ENCODE results near the gene LRPAP1. TPM values are rescaled to one million over a fixed set of nuclear protein-coding genes. Genes with fewer than 3 reads are reported as not detected.

Gene LRPAP1
- total and polyA plus RNA-seq, 2 experiments from 2014 or later = 63.0 to 82.5 TPM

GRCh38 chr4:3478446-3479357 is 53.5 kb downstream of the LRPAP1 start (continued):
- no peak for TF ChIP-seq ZNF462 (CRISPR knock-in tag; IDR thresholded peaks at IDR 0.05)
- TF ChIP-seq CTCF (conservative IDR thresholded peaks at IDR 0.05; ENCODE audit: low read depth in 2 of 2) = no peak

GRCh38 chr4:3477750-3478430 is 54.3 kb downstream of the LRPAP1 start:
- Mint-ChIP-seq H3K4me1 (peaks cover 17% of the 10 kb centered on the region), H3K9me3 (no peaks in the 10 kb centered on the region), H3K27me3 (ENCODE audit: insufficient read depth, low read depth, poor library complexity) (peaks cover 71% of the 10 kb centered on the region), H3K36me3 (ENCODE audit: low read depth) (no peaks in the 10 kb centered on the region), H3K4me3 (no peak overlapping the region), H3K27ac (no peak overlapping the region)
- H4K20me1 ChIP-seq (replicated peaks; ENCODE audit: insufficient read depth) = no peaks in the 10 kb centered on the region; the same call in 1 of the 2 replicates
- peaks cover 53% of the 10 kb centered on the region for H3K27me3 ChIP-seq (ENCODE audit: insufficient read depth)
- H3F3A ChIP-seq (replicated peaks; ENCODE audit: low read depth) = peaks cover 4% of the 10 kb centered on the region; the same call in 1 of the 2 replicates
- DNase-seq (ENCODE audit: low spot score) (no peak), ATAC-seq (no peak)
- H3K27ac ChIP-seq (ENCODE audit: low read depth) = no peak overlapping the region
- H3K4me3 ChIP-seq = no peak overlapping the region
- TF ChIP-seq REST (IDR thresholded peaks at IDR 0.05; ENCODE audit: unreplicated experiment) (no peak), ZNF331 (CRISPR knock-in tag; IDR thresholded peaks at IDR 0.05; ENCODE audit: low read depth) (no peak), POLR2AphosphoS5 (IDR thresholded peaks at IDR 0.05; ENCODE audit: low read depth) (no peak), EZH2phosphoT487 (IDR thresholded peaks at IDR 0.05; ENCODE audit: unreplicated experiment) (no peak), EZH2 (IDR thresholded peaks at IDR 0.05; ENCODE audit: low read depth, unreplicated experiment) (no peak), ZNF114 (CRISPR knock-in tag; IDR thresholded peaks at IDR 0.05) (no peak)
- H2AFZ ChIP-seq = no peak overlapping the region
- H3K79me2 ChIP-seq (replicated peaks; ENCODE audit: insufficient read depth) = no peaks in the 10 kb centered on the region
- no peak overlapping the region for H3K4me2 ChIP-seq
- no peaks in the 10 kb centered on the region for H3K9me2 ChIP-seq (ENCODE audit: insufficient read depth)
- H3K4me1 ChIP-seq (ENCODE audit: insufficient read depth) = peaks cover 21% of the 10 kb centered on the region
- no peaks in the 10 kb centered on the region for H3K36me3 ChIP-seq (ENCODE audit: insufficient read depth)
